ENCODE data around the gene OR4D2.
"Not testable (repeated sequence)": the region's sequence is repeated elsewhere in the genome, so short reads cannot be mapped to it uniquely, and the experiment has no call there.

OR4D2 gene

DNA sequence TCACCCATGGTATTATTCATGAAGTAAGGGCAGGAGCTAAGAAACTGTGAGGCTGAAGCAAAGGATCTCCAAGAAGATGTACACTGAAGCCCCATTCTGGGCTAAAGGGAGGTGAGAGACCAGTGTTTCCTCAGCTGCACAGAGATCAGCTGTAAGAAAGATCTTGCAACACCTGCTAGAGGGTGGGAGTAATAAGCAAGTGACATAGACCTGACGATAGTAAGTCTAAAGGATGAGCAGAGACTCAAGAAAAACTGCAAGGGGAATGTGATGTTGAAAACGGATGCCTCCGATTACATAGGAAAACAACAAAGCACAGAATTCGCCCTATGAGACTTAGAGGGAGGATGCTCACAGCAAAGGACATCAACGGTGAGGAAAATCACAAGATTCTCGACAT lies at the start of gene OR4D2:
TSS of gene OR4D2 (plus strand) at position 301 of the 400 bp plus-strand sequence. CDS start 2,674 bp downstream, outside the sequence.
- no peak for ATAC-seq (ENCODE audit: low read depth)

DNA sequence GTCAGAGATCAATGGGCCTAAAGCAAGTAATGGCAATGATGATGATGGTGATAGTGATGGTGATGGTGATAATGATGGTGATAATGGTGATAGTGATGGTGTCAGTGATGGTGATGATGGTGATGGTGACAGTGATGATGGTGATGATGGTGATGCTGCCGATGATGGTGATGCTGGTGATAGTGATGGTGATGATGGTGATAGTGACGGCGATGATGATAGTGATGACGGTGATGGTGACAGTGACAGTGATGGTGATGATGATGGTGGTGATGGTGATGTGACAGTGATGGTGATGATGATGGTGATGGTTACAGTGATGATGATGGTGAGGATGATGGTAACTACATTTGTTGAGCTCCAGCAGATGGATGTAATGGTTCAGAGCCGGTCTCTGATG lies 49.4 kb upstream of the OR4D2 start:
- peaks cover 5% of the 10 kb centered on the region for H3K4me1 Mint-ChIP-seq
- peaks cover 23% of the 10 kb centered on the region for H3K27me3 Mint-ChIP-seq
- no peak overlapping the region for H3K27ac Mint-ChIP-seq
- no peaks in the 10 kb centered on the region for H3K9me3 Mint-ChIP-seq
- no peak overlapping the region for H3K4me3 Mint-ChIP-seq
- no peak for ATAC-seq (ENCODE audit: low read depth)
- no peak for DNase-seq (ENCODE audit: low spot score in 2 of 2)
- H3K36me3 Mint-ChIP-seq: no peaks in the 10 kb centered on the region

More for the DNA sequence above, at the start of gene OR4D2:
- H3K27me3 Mint-ChIP-seq: peaks cover 22% of the 10 kb centered on the region
- H3K36me3 Mint-ChIP-seq: peaks cover 6% of the 10 kb centered on the region
- DNase-seq (ENCODE audit: low spot score in 2 of 2): no peak
- H3K4me3 Mint-ChIP-seq: no peak within 1 kb of the TSS
- peaks cover 5% of the 10 kb centered on the region for H3K9me3 Mint-ChIP-seq
- H3K4me1 Mint-ChIP-seq: peaks cover 3% of the 10 kb centered on the region
- no peak within 1 kb of the TSS for H3K27ac Mint-ChIP-seq

DNA sequence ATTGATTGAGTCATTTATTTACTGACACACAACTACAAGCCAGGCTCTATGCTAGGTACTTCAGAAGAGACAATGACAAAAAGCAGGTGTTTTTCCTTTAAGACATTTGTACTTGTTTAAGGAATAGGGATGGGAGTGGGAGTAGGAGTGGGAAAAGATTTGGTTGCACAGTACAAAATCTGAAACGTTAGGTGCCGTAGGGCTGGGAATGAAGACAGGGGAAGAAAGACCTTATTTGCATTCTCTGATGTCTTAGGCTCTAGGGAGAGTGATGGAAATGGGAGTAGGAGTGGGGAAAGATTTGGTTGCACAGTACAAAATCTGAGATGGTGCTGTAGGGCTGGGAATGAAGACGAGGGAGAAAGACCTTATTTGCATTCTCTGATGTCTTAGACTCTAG lies 47.3 kb upstream of the OR4D2 start:
- ATAC-seq (ENCODE audit: low read depth) (no peak), DNase-seq (ENCODE audit: low spot score in 2 of 2) (no peak)
- peaks cover 24% of the 10 kb centered on the region for H3K27me3 Mint-ChIP-seq

DNA sequence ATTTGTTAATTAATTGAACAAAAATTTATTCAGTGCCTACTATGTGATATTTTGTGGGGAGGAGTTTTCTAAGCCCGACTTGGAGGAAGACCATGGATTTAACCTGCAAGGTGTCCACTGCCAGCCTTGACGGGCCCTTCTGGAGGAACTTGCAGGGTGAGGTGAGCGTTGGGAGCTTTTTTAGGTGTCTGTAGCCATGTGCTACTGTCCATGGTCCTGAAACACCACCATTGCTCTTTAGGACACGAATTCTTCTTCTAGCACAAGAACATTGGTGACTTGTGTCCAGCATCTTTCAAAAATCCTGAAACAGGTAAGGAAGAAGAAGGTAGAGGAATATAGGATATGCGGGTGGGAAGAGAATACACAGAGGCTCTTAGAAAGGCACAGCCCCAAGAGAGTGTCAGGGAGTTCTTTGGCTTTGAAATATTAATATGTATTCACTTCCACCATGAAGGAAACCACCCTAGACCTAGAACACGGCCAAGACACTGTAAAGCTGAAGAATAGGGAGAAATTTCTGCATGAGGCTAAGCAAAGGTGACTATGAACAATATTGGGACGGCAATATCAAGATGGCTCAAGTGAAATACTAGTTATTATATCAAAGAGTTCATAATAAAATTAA lies 46.5 kb upstream of the OR4D2 start:
- H3K36me3 Mint-ChIP-seq: no peaks in the 10 kb centered on the region
- no peak overlapping the region for H3K27ac Mint-ChIP-seq
- no peaks in the 10 kb centered on the region for H3K9me3 Mint-ChIP-seq
- H3K27me3 Mint-ChIP-seq: peaks cover 25% of the 10 kb centered on the region
- H3K4me1 Mint-ChIP-seq: peaks cover 3% of the 10 kb centered on the region
- DNase-seq (ENCODE audit: low spot score in 2 of 2): peak; percentile 30 to 31
- no peak for ATAC-seq (ENCODE audit: low read depth)
- H3K4me3 Mint-ChIP-seq: no peak overlapping the region

More for the DNA sequence above, 47.3 kb upstream of the OR4D2 start:
- Mint-ChIP-seq H3K4me1 (peaks cover 3% of the 10 kb centered on the region), H3K27ac (no peak overlapping the region), H3K9me3 (no peaks in the 10 kb centered on the region), H3K4me3 (no peak overlapping the region), H3K36me3 (no peaks in the 10 kb centered on the region)

DNA sequence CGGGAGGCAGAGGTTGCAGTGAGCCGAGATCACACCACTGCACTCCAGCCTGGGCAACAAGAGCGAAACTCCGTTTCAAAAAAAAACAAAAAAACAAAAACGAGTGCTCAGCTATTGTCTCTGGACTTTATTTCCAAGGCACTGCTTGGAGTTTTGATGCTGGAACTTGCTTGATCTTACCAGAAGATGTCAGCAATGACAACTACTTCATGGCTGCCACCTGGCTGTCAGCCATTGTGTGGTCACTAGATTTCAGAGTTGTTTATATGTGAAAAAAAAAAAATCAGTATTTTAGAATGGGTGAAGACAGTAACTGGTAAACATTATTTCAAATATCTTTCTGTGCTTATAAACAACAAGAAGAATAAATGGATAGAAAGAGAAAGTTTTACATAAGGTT lies 44.9 kb upstream of the OR4D2 start:
- peak; percentile 56 for ATAC-seq (ENCODE audit: low read depth)
- H3K36me3 Mint-ChIP-seq: no peaks in the 10 kb centered on the region
- H3K4me3 Mint-ChIP-seq: no peak overlapping the region
- peaks cover 22% of the 10 kb centered on the region for H3K27me3 Mint-ChIP-seq
- H3K4me1 Mint-ChIP-seq: peaks cover 3% of the 10 kb centered on the region
- DNase-seq (ENCODE audit: low spot score in 2 of 2): no peak
- no peak overlapping the region for H3K27ac Mint-ChIP-seq
- no peaks in the 10 kb centered on the region for H3K9me3 Mint-ChIP-seq

DNA sequence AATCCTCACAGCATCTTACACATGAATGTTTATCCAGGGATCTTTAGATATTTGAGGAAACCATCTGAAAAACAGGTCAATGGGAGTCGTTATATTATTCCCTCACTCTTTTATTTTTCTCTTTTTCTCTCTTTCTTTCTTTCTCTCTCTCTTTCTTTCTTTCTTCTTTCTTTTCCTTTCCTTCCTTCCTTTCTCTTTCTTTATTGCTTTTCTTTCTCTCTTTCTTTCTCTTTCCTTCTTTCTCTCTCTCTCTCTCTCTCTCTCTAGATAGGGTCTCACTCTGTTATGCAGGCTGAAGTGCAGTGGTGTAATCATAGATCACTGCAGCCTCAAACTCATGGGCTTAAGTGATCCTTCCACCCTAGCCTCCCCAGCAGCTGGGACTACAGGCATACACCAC lies 38.9 kb upstream of the OR4D2 start:
- ATAC-seq (ENCODE audit: low read depth) (no peak), DNase-seq (ENCODE audit: low spot score in 2 of 2) (no peak)
- Mint-ChIP-seq H3K27me3 (peaks cover 22% of the 10 kb centered on the region), H3K4me3 (no peak overlapping the region), H3K27ac (no peak overlapping the region), H3K4me1 (no peaks in the 10 kb centered on the region), H3K9me3 (no peaks in the 10 kb centered on the region), H3K36me3 (no peaks in the 10 kb centered on the region)

DNA sequence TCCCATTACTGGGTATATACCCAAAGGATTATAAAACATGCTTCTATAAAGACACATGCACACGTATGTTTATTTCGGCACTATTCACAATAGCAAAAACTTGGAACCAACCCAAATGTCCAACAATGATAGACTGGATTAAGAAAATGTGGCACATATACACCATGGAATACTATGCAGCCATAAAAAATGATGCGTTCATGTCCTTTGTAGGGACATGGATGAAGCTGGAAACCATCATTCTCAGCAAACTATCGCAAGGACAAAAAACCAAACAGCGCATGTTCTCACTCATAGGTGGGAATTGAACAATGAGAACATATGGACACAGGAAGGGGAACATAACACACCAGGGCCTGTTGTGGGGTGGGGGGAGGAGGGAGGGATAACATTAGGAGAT lies 34.1 kb upstream of the OR4D2 start:
- not testable (repeated sequence) for H3K36me3 Mint-ChIP-seq; H3K27ac Mint-ChIP-seq; H3K4me1 Mint-ChIP-seq; DNase-seq (ENCODE audit: low spot score in 2 of 2); H3K4me3 Mint-ChIP-seq; ATAC-seq (ENCODE audit: low read depth)
- Mint-ChIP-seq H3K27me3 (peaks cover 37% of the 10 kb centered on the region), H3K9me3 (peaks cover 15% of the 10 kb centered on the region)

DNA sequence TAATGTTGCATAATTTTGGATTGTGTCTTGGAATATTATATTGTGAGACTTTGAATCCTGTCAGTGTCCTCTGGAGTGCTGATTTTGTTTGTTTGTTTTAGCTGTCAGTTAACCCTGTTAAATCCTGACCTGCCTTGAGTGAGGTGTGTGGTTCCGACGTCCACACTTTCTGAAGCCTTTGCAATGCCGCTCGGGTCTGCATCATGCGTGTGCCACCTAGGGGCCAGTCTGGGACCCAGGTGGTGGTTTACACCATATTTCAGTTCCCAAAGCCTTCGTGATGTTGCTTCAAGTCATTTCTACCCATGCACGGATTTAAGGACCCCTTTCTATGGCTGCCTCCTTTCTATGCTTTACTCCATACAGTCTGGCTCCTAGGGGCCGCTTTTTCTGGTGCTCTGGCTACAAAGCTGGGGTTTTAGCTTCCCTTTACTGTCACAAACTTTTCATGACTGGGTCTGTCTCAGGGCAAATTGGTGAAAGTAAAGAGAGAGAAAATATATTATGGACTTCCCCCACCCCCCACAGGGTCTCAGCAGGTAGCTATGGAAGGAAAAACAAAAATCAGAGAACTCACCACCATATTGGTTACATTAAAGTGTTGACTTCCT lies 30.0 kb upstream of the OR4D2 start:
- Mint-ChIP-seq H3K27me3 (peaks cover 29% of the 10 kb centered on the region), H3K4me1 (no peaks in the 10 kb centered on the region), H3K4me3 (no peak overlapping the region), H3K9me3 (peaks cover 15% of the 10 kb centered on the region), H3K36me3 (peaks cover 2% of the 10 kb centered on the region), H3K27ac (no peak overlapping the region)
- ATAC-seq (ENCODE audit: low read depth) (peak; percentile 21), DNase-seq (ENCODE audit: low spot score in 2 of 2) (no peak)

DNA sequence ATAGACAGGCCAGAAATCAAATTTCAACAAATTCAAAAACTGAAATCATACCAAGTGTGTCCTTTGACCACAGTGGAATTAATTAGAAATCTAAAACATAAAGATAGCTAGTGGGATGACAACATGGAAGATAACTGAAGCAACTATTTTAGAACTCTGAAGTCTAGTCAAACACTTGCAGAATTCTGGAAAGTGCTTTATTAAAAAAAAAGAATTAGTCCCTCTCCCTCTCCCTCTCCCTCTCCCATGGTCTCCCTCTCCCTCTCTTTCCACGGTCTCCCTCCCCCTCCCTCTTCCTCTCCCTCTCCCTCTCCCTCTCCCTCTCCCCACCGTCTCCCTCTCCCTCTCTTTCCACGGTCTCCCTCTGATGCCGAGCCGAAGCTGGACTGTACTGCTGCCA lies 25.3 kb upstream of the OR4D2 start:
- no peak for ATAC-seq (ENCODE audit: low read depth)
- H3K4me1 Mint-ChIP-seq: no peaks in the 10 kb centered on the region

DNA sequence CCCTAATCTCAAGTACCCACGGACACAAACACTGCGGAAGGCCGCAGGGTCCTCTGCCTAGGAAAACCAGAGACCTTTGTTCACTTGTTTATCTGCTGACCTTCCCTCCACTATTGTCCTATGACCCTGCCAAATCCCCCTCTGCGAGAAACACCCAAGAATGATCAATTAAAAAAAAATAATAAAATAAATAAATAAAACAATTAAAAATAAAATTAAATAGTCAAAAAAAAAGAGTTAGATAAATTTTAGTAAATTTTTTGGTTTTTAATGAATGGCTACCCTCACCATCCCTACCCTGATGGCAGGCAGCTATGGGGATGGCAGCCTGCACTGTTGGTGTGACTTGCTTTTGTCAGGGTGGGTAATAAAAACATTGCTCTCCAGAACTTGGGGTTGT lies 23.4 kb upstream of the OR4D2 start:
- not testable (repeated sequence) for H3K4me3 Mint-ChIP-seq; H3K27ac Mint-ChIP-seq; H3K36me3 Mint-ChIP-seq; ATAC-seq (ENCODE audit: low read depth); DNase-seq (ENCODE audit: low spot score in 2 of 2); H3K4me1 Mint-ChIP-seq
- Mint-ChIP-seq H3K9me3 (peaks cover 20% of the 10 kb centered on the region), H3K27me3 (peaks cover 11% of the 10 kb centered on the region)

More for the DNA sequence above, 25.3 kb upstream of the OR4D2 start:
- Mint-ChIP-seq H3K36me3 (peaks cover 6% of the 10 kb centered on the region), H3K4me3 (no peak overlapping the region), H3K27me3 (peaks cover 16% of the 10 kb centered on the region), H3K27ac (no peak overlapping the region), H3K9me3 (peaks cover 23% of the 10 kb centered on the region)
- no peak for DNase-seq (ENCODE audit: low spot score in 2 of 2)

DNA sequence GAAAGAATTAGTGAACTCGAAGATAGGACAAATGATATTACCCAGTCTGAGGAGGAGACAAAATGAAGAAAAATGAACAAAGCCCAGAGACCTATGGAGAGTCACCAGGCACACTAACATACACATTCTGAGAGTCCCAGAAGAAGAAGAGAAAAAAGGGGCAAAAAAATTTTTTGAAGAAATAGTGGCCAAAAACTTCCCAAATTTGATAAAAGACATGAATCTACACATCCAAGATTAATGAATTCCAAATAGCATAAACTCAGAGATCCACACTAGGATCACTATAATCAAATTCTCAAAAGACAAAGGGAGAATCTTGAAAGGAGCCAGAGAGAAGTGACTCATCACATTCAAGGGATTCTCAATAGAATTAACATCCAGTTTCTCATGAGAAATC lies 22.0 kb upstream of the OR4D2 start:
- ATAC-seq (ENCODE audit: low read depth) (no peak), DNase-seq (ENCODE audit: low spot score in 2 of 2) (no peak)
- no peak overlapping the region for H3K4me3 Mint-ChIP-seq
- H3K27me3 Mint-ChIP-seq: peaks cover 16% of the 10 kb centered on the region
- peaks cover 7% of the 10 kb centered on the region for H3K36me3 Mint-ChIP-seq
- H3K27ac Mint-ChIP-seq: no peak overlapping the region
- H3K9me3 Mint-ChIP-seq: peaks cover 20% of the 10 kb centered on the region
- H3K4me1 Mint-ChIP-seq: no peaks in the 10 kb centered on the region

DNA sequence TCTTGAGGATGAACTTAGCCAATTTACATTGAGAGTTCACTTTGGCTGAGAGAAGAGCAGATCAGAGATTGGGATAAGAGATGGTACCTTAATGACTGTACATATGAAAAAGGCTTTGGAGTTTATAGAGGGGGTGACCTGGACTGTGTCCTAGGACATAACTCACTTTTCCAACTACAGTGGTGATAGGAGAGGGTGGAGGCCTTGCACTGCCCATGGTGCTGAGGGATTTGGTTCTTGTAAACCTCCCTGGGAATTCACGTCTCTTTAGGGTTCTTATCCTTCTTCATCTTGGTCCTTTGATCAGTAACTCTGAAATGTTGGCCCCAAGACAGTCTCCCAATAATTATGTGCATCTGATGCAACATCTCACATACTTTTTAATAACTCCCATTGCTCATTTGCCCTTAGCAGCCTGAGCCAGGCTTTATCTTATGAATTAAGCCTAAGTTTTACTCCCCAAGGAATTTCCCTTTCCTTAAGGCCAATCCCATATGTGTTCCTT lies 18.8 kb upstream of the OR4D2 start, which contains the start of gene OR4D1:
TSS of gene OR4D1 (plus strand) at position 455 of the 505 bp plus-strand sequence. CDS start 6,770 bp downstream, outside the sequence.
- Mint-ChIP-seq H3K27me3 (peaks cover 18% of the 10 kb centered on the region), H3K4me1 (peaks cover 5% of the 10 kb centered on the region), H3K4me3 (no peak within 1 kb of the TSS), H3K9me3 (peaks cover 20% of the 10 kb centered on the region), H3K36me3 (peaks cover 7% of the 10 kb centered on the region), H3K27ac (no peak within 1 kb of the TSS)
- DNase-seq (ENCODE audit: low spot score in 2 of 2): no peak
- no peak for ATAC-seq (ENCODE audit: low read depth)

DNA sequence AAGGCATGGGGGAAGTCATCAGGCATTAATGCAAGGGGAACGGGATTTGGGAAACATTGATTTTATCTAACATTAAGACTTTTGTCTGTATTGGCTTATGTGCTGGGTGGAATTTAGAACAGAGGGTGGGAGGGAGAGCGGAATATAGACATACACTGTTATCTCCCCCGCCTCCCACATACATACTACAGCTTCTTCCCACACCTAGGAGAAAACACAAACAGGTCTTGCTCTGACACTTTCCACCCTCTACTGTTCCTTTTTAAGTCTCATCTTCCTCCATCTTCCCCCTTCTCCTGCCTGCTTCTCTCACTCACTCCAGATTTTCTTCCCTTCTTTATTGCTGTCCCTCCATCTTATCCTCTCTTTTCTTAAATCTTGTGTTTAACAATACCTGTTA lies 18.2 kb upstream of the OR4D2 start:
- H3K9me3 Mint-ChIP-seq: peaks cover 20% of the 10 kb centered on the region
- H3K27ac Mint-ChIP-seq: no peak overlapping the region
- H3K27me3 Mint-ChIP-seq: peaks cover 18% of the 10 kb centered on the region
- H3K4me3 Mint-ChIP-seq: no peak overlapping the region
- peaks cover 7% of the 10 kb centered on the region for H3K36me3 Mint-ChIP-seq
- peaks cover 5% of the 10 kb centered on the region for H3K4me1 Mint-ChIP-seq
- no peak for ATAC-seq (ENCODE audit: low read depth)
- no peak for DNase-seq (ENCODE audit: low spot score in 2 of 2)

DNA sequence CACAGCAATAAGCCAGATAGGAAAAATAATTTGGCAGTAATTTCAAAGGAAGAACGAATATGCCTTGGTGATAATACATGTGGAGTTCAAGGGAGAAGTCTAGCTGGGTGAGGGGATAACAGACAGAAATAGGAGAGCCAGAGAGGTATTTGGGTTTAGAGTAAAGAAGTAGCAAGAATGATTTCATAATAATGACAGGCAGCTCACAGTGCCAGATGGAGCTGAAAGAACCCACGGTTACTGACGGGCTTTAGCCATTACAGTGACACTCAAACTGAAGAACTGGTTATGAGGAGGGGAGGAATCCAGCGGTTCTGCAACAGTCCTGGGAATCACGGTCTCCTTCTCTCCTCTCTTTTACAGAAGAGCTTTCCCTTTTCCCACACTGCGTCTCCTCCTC lies 16.4 kb upstream of the OR4D2 start:
- peaks cover 12% of the 10 kb centered on the region for H3K9me3 Mint-ChIP-seq
- H3K4me3 Mint-ChIP-seq: no peak overlapping the region
- peaks cover 18% of the 10 kb centered on the region for H3K27me3 Mint-ChIP-seq
- H3K36me3 Mint-ChIP-seq: peaks cover 6% of the 10 kb centered on the region
- no peak for DNase-seq (ENCODE audit: low spot score in 2 of 2)
- no peak for ATAC-seq (ENCODE audit: low read depth)
- no peak overlapping the region for H3K27ac Mint-ChIP-seq
- peaks cover 5% of the 10 kb centered on the region for H3K4me1 Mint-ChIP-seq
